ENCODE measurements around the gene GNAI1.

GRCh38 chr7:80230327-80230726 is 95.7 kb downstream of the GNAI1 start:
- TF ChIP-seq POLR2AphosphoS5 (IDR thresholded peaks at IDR 0.05; ENCODE audit: low read length) (no peak), KDM1A (IDR thresholded peaks at IDR 0.05; ENCODE audit: borderline replicate concordance) (no peak), RAD21 (IDR thresholded peaks at IDR 0.05; ENCODE audit: insufficient read depth, low read depth, low read length) (no peak), POLR2A (IDR thresholded peaks at IDR 0.05; ENCODE audit: low read depth, low read length) (no peak), ZZZ3 (IDR thresholded peaks at IDR 0.05; ENCODE audit: control insufficient read depth, insufficient read length, low read depth) (no peak), CBX3 (IDR thresholded peaks at IDR 0.05; ENCODE audit: borderline replicate concordance, low read depth) (no peak), USF1 (IDR thresholded peaks at IDR 0.05; ENCODE audit: borderline replicate concordance, extremely low read length, insufficient read depth, low read depth, low read length) (no peak), MAX (IDR thresholded peaks at IDR 0.05; ENCODE audit: low read depth, low read length) (no peak), NRF1 (conservative IDR thresholded peaks at IDR 0.05; ENCODE audit: low read depth, low read length) (no peak), YY1 (IDR thresholded peaks at IDR 0.05; ENCODE audit: low read depth, low read length) (no peak)
- TF ChIP-seq, protein P1, sequence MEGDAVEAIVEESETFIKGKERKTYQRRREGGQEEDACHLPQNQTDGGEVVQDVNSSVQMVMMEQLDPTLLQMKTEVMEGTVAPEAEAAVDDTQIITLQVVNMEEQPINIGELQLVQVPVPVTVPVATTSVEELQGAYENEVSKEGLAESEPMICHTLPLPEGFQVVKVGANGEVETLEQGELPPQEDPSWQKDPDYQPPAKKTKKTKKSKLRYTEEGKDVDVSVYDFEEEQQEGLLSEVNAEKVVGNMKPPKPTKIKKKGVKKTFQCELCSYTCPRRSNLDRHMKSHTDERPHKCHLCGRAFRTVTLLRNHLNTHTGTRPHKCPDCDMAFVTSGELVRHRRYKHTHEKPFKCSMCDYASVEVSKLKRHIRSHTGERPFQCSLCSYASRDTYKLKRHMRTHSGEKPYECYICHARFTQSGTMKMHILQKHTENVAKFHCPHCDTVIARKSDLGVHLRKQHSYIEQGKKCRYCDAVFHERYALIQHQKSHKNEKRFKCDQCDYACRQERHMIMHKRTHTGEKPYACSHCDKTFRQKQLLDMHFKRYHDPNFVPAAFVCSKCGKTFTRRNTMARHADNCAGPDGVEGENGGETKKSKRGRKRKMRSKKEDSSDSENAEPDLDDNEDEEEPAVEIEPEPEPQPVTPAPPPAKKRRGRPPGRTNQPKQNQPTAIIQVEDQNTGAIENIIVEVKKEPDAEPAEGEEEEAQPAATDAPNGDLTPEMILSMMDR (IDR thresholded peaks at IDR 0.05 in 2 of 3, conservative IDR thresholded peaks at IDR 0.05 in 1 of 3; ENCODE audit: control insufficient read depth in 2 of 3, extremely low read depth in 1 of 3, insufficient read depth in 1 of 3, low read depth in 3 of 3, low read length in 3 of 3): no peak

Data from GM12878 (cell line).